HG03439 (cell line): ENCODE measurements around the gene VPS26C.

Experiments used
- ATAC-seq: cut with Tn5 transposase; IDR thresholded peaks from one replicate; pipeline ENCODE4 v1.9.1; 2021; ENCODE audit warnings: mild to moderate bottlenecking, moderate library complexity; ENCODE audit not compliant: unreplicated experiment

The VPS26C gene

GRCh38 chr21:37266515-37267221 is 466 bp downstream of the VPS26C start:
- ATAC-seq: peak; percentile 6

- no peak for ATAC-seq
Observed at GRCh38 chr21:37264808-37265207, 2.3 kb downstream of the VPS26C start.

GRCh38 chr21:37263827-37264600 is 3.1 kb downstream of the VPS26C start:
- ATAC-seq: no peak

- no peak for ATAC-seq
Observed at GRCh38 chr21:37259426-37259825, 7.7 kb downstream of the VPS26C start.

- peak; percentile 57 for ATAC-seq
Observed at GRCh38 chr21:37257967-37258877, 8.9 kb downstream of the VPS26C start.

GRCh38 chr21:37257511-37257966 is 9.6 kb downstream of the VPS26C start:
- ATAC-seq: peak; percentile 34

GRCh38 chr21:37253991-37254390 is 13.1 kb downstream of the VPS26C start:
- ATAC-seq: no peak

GRCh38 chr21:37251294-37251634 is 15.9 kb downstream of the VPS26C start:
- ATAC-seq: no peak

GRCh38 chr21:37249112-37249904 is 17.8 kb downstream of the VPS26C start:
- ATAC-seq: no peak

- no peak for ATAC-seq
Observed at GRCh38 chr21:37248298-37248697, 18.8 kb downstream of the VPS26C start.

GRCh38 chr21:37245151-37245550 is 22.0 kb downstream of the VPS26C start:
- ATAC-seq: no peak

- ATAC-seq: no peak
Observed at GRCh38 chr21:37244501-37245095, 22.5 kb downstream of the VPS26C start.

GRCh38 chr21:37243961-37244360 is 23.2 kb downstream of the VPS26C start:
- no peak for ATAC-seq

- no peak for ATAC-seq
Observed at GRCh38 chr21:37241426-37241825, 25.7 kb downstream of the VPS26C start.

- ATAC-seq: no peak
Observed at GRCh38 chr21:37240978-37241377, 26.2 kb downstream of the VPS26C start.

- no peak for ATAC-seq
Observed at GRCh38 chr21:37237764-37238163, 29.4 kb downstream of the VPS26C start.

- no peak for ATAC-seq
Observed at GRCh38 chr21:37237346-37237745, 29.8 kb downstream of the VPS26C start.

- ATAC-seq: no peak
Observed at GRCh38 chr21:37233551-37234146, 33.5 kb downstream of the VPS26C start.

GRCh38 chr21:37232274-37233018 is 34.7 kb downstream of the VPS26C start:
- ATAC-seq: peak; percentile 61
